ENCODE measurements around the gene LRRC46.

Gene LRRC46

GRCh38 chr17:47831934-47832327 is 461 bp downstream of the LRRC46 start:
- no peak for DNase-seq (ENCODE audit: low read depth in 2 of 2)

- no peak for DNase-seq (ENCODE audit: low read depth in 2 of 2)
These were observed 3.3 kb downstream of the LRRC46 start for GRCh38 chr17:47834756-47835155.

GRCh38 chr17:47836601-47837000 is 5.1 kb downstream of the LRRC46 start:
- no peak for DNase-seq (ENCODE audit: low read depth in 2 of 2)

GRCh38 chr17:47837401-47838039 is 6.0 kb downstream of the LRRC46 start:
- no peak for DNase-seq (ENCODE audit: low read depth in 2 of 2)

- DNase-seq (ENCODE audit: low read depth in 2 of 2): no peak
These were observed 7.2 kb downstream of the LRRC46 start for GRCh38 chr17:47838636-47839035.

- no peak for DNase-seq (ENCODE audit: low read depth in 2 of 2)
These were observed 7.6 kb downstream of the LRRC46 start for GRCh38 chr17:47839071-47839470.

GRCh38 chr17:47840001-47840741 is 8.7 kb downstream of the LRRC46 start:
- DNase-seq (ENCODE audit: low read depth in 2 of 2): no peak

GRCh38 chr17:47840742-47841487 is 9.4 kb downstream of the LRRC46 start, which contains the start of gene SCRN2:
SCRN2 (minus strand) TSS chr17:47841273; CDS start chr17:47840843, 430 bp downstream.
- DNase-seq (ENCODE audit: low read depth in 2 of 2): peak; percentile 85 to 87

- no peak for DNase-seq (ENCODE audit: low read depth in 2 of 2)
These were observed 10.2 kb downstream of the LRRC46 start for GRCh38 chr17:47841488-47842291.

- DNase-seq (ENCODE audit: low read depth in 2 of 2): no peak
These were observed 11.9 kb downstream of the LRRC46 start for GRCh38 chr17:47843391-47843730.

GRCh38 chr17:47844227-47844626 is 12.8 kb downstream of the LRRC46 start:
- DNase-seq (ENCODE audit: low read depth in 2 of 2): no peak

GRCh38 chr17:47844814-47845715 is 13.6 kb downstream of the LRRC46 start:
- DNase-seq (ENCODE audit: low read depth in 2 of 2): no peak

- no peak for DNase-seq (ENCODE audit: low read depth in 2 of 2)
These were observed 14.2 kb downstream of the LRRC46 start for GRCh38 chr17:47845716-47846075.

GRCh38 chr17:47846716-47847340 is 15.4 kb downstream of the LRRC46 start:
- no peak for DNase-seq (ENCODE audit: low read depth in 2 of 2)

- DNase-seq (ENCODE audit: low read depth in 2 of 2): no peak
These were observed 16.1 kb downstream of the LRRC46 start for GRCh38 chr17:47847341-47848197.

GRCh38 chr17:47848198-47848513 is 16.7 kb downstream of the LRRC46 start:
- DNase-seq (ENCODE audit: low read depth in 2 of 2): no peak

- no peak for DNase-seq (ENCODE audit: low read depth in 2 of 2)
These were observed 18.9 kb downstream of the LRRC46 start for GRCh38 chr17:47850373-47850691.

- DNase-seq (ENCODE audit: low read depth in 2 of 2): peak; percentile 63 to 66
These were observed 19.5 kb downstream of the LRRC46 start, which contains the start of gene SP6 for GRCh38 chr17:47850692-47851573. SP6 (minus strand) TSS chr17:47851163; CDS start chr17:47848429, 2,734 bp downstream.

GRCh38 chr17:47851764-47852112 is 20.3 kb downstream of the LRRC46 start:
- no peak for DNase-seq (ENCODE audit: low read depth in 2 of 2)

All from stimulated activated CD8-positive, alpha-beta memory T cell treated with anti-CD3 and anti-CD28 coated beads, Interleukin-15, amount 100 ng/mL, for 48 hours (primary cell).